ENCODE measurements around the gene DLGAP1. TPM values are rescaled to one million over a fixed set of nuclear protein-coding genes. Genes with fewer than 3 reads are reported as not detected.

Gene DLGAP1
- total and polyA plus RNA-seq, 2 of the 8 experiments (the other 6 are each of a cell fraction or from before 2014, with no cell fraction given): 11.8 to 16.9 TPM

DNA sequence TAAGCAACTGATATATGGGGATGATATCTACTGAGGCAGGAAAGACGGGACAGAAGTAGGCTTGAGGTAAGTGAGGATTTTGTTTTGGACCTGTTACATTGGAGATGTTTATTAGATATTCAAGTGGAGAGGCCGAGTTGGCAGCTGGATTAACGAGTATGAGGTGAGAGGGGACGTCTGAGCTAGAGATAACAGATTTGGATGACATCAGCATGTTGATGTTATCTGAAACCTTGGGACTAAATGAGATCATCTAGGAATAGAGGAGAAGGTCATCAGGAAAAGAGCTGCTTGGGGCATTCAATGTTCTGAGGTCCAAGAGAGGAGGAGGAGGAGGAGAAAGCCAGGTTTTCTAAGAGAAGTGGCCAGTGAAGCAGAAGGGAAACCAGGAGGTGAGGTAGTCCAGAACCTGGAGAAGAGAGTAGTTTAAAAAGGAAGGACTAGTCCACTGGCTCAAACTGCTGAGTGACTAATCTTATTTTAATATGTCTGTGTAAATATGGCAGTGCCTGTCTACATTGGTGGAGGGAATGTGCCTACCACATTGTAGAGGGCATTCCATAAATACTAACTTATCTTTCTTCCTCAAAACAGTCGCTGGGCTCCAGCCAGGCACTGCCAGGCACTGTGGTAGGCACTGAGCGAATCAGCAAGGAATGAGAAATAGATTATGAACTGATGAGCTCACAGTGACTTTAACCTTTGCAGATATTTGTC is 488.3 kb downstream of the DLGAP1 start:
- Histone ChIP-seq H4K20me1 (replicated peaks in 1 of 2; ENCODE audit: control insufficient read depth in 1 of 2, insufficient read depth in 2 of 2, low read length in 2 of 2) (no peaks in the 10 kb centered on the region), H2BK15ac (ENCODE audit: low read length) (no peak overlapping the region), H4K5ac (ENCODE audit: insufficient read length, low read depth, low read length) (no peak overlapping the region), H3K9me3 (ENCODE audit: insufficient read depth in 2 of 2, low read depth in 1 of 2, low read length in 1 of 2) (no peaks in the 10 kb centered on the region), H3K79me1 (ENCODE audit: low read depth, low read length) (no peaks in the 10 kb centered on the region), H2AFZ (ENCODE audit: low read length) (no peak overlapping the region), H3K9ac (replicated peaks in 1 of 4; ENCODE audit: extremely low read depth in 1 of 4, low read depth in 3 of 4, low read length in 3 of 4) (no peak overlapping the region), H3K14ac (ENCODE audit: insufficient read length) (no peak overlapping the region), H3K23ac (ENCODE audit: insufficient read length) (no peak overlapping the region), H3K56ac (replicated peaks; ENCODE audit: insufficient read length, low read depth, low read length) (no peak overlapping the region), H4K8ac (ENCODE audit: extremely low read depth, insufficient read depth, low read length) (no peak overlapping the region), H3K4me2 (ENCODE audit: insufficient read depth in 1 of 2, low read depth in 2 of 2, low read length in 2 of 2) (no peak overlapping the region), H3K4me3 (ENCODE audit: extremely low read depth in 1 of 4, insufficient read depth in 2 of 4, low read depth in 3 of 4, low read length in 4 of 4) (no peak overlapping the region), H2AK5ac (ENCODE audit: low read depth, low read length) (no peak overlapping the region), H2BK5ac (ENCODE audit: low read depth, low read length) (no peak overlapping the region), H2BK12ac (ENCODE audit: low read depth, low read length) (no peak overlapping the region), H3K4me1 (replicated peaks in 1 of 4; ENCODE audit: control insufficient read depth in 3 of 4, insufficient read depth in 4 of 4, low read length in 3 of 4) (peaks cover 0 to 8% (median 7%) of the 10 kb centered on the region in 4 experiments; a peak in 4 of 7 replicates), H3K4ac (replicated peaks; ENCODE audit: insufficient read length, low read depth, low read length) (no peak overlapping the region), H3K36me3 (ENCODE audit: control insufficient read depth in 2 of 4, insufficient read depth in 4 of 4, low read length in 3 of 4) (no peaks in the 10 kb centered on the region), H4K91ac (replicated peaks; ENCODE audit: insufficient read length, low read length) (no peak overlapping the region), H3K18ac (ENCODE audit: extremely low read depth, low read length) (no peak overlapping the region), H3K27ac (ENCODE audit: low read depth, low read length) (no peak overlapping the region), H3K79me2 (ENCODE audit: control insufficient read depth in 1 of 2, insufficient read depth in 2 of 2, low read length in 2 of 2) (no peaks in the 10 kb centered on the region), H2BK20ac (ENCODE audit: low read length) (no peak overlapping the region), H3K27me3 (replicated peaks in 1 of 4; ENCODE audit: control insufficient read depth in 3 of 4, extremely low read depth in 1 of 4, insufficient read depth in 3 of 4, low read length in 3 of 4) (no peaks in the 10 kb centered on the region), H2BK120ac (replicated peaks; ENCODE audit: low read depth, low read length) (no peak overlapping the region), H3K23me2 (ENCODE audit: low read depth, low read length) (no peaks in the 10 kb centered on the region)
- ChIA-PET POLR2A (ENCODE audit: partially characterized antibody) (interaction anchor here (1.0 kb wide), 1 partner anchor 225 kb away, joined by 3 read pairs; no protein-coding TSS in a partner anchor), CTCF (ENCODE audit: partially characterized antibody) (interaction anchor here (0.8 to 1.7 kb wide), 7 partner anchors 22 to 196 kb away, joined by 3 to 9 read pairs (median 3); no protein-coding TSS in a partner anchor)
- DNase-seq (ENCODE audit: low read depth in 1 of 2, low spot score in 2 of 2) (no peak), FAIRE-seq (no peak)
- 78% methylated on average over 6 of the region's 6 CpGs; no CpG with 5 or more reads in 1 of the 2 experiments for WGBS, 2 experiments (ENCODE audit: extremely low coverage in 1 of 2, insufficient coverage in 1 of 2, insufficient read length in 1 of 2, insufficient replicate concordance in 2 of 2, low coverage in 1 of 2, low lambda C conversion rate in 2 of 2, missing lambda C conversion rate in 1 of 2)
- TF ChIP-seq TAF1 (IDR thresholded peaks at IDR 0.05; ENCODE audit: low read depth, low read length): no peak
- TF ChIP-seq SUZ12 (IDR thresholded peaks at IDR 0.05; ENCODE audit: low read length): no peak
- TF ChIP-seq TEAD4 (IDR thresholded peaks at IDR 0.05; ENCODE audit: low read depth, low read length): no peak
- TF ChIP-seq SP2 (IDR thresholded peaks at IDR 0.05; ENCODE audit: low read length): no peak
- no peak for TF ChIP-seq SIN3A (conservative IDR thresholded peaks at IDR 0.05 in 1 of 2, IDR thresholded peaks at IDR 0.05 in 1 of 2; ENCODE audit: low read depth in 1 of 2, low read length in 2 of 2)
- TF ChIP-seq RFX5 (IDR thresholded peaks at IDR 0.05; ENCODE audit: borderline replicate concordance, low read depth, low read length): no peak
- no peak for TF ChIP-seq SRF (IDR thresholded peaks at IDR 0.05; ENCODE audit: low read depth, low read length)
- no peak for TF ChIP-seq POLR2AphosphoS5 (IDR thresholded peaks at IDR 0.05; ENCODE audit: low read depth, low read length)
- no peak for TF ChIP-seq KDM5A (IDR thresholded peaks at IDR 0.05; ENCODE audit: low read length)
- no peak for TF ChIP-seq SIRT6 (IDR thresholded peaks at IDR 0.05; ENCODE audit: low read length)
- TF ChIP-seq ASH2L (IDR thresholded peaks at IDR 0.05; ENCODE audit: low read length): no peak
- no peak for TF ChIP-seq CHD1 (IDR thresholded peaks at IDR 0.05; ENCODE audit: low read depth, low read length)
- no peak for TF ChIP-seq JUN (IDR thresholded peaks at IDR 0.05; ENCODE audit: low read depth, low read length)
- TF ChIP-seq YY1 (IDR thresholded peaks at IDR 0.05; ENCODE audit: low read depth, low read length): no peak
